IMR-90 (cell line): Measurements from ENCODE around the gene PACS1. TPM values are rescaled to one million over a fixed set of nuclear protein-coding genes. Genes with fewer than 3 reads are reported as not detected.

ENCODE experiments used
- ATAC-seq: fragments of 200-7000 bp; cut with Tn5 transposase; 2 replicates; pipeline ENCODE4 v1.9.1; 2020; ENCODE audit warnings: low read depth, mild to moderate bottlenecking, moderate library complexity
- BruUV-seq: library from RNA; stranded (reverse); fragments of 400-500 nt; replicated peaks from 2 replicates; lab custom pipeline; 2021; lab: Mats Ljungman, UMichigan
- CTCF ChIA-PET: fragments of 300-600 bp; formaldehyde crosslinking; extraction: SDS; loops from one replicate; lab custom pipeline; 2021; ENCODE audit warnings: antibody characterized with exemption; lab: Yijun Ruan, JAX
- POLR2A ChIA-PET: fragments of 300-600 bp; sonication (Branson Sonifier 250); formaldehyde crosslinking; loops from one replicate; lab custom pipeline; 2022; ENCODE audit warnings: antibody characterized with exemption; ENCODE audit not compliant: unreplicated experiment; lab: Charles Lee
- DNase-seq: peaks from one replicate; pipeline ENCODE4 v3.0.0; 2013
- H2AFZ ChIP-seq: replicated peaks from 2 replicates; pipeline ENCODE3; 2013; ENCODE audit warnings: low read length, mild to moderate bottlenecking; ENCODE audit not compliant: poor library complexity
- H2AK5ac ChIP-seq: 2 replicates; pipeline ENCODE4 v1.6.1; 2013; ENCODE audit warnings: low read depth, low read length, inconsistent platforms
- H2AK9ac ChIP-seq: replicated peaks from 2 replicates; pipeline ENCODE3; 2013; ENCODE audit warnings: mild to moderate bottlenecking, low read depth, low read length, moderate library complexity; ENCODE audit not compliant: poor library complexity
- H2BK120ac ChIP-seq: 2 replicates; pipeline ENCODE4 v1.6.1; 2013; ENCODE audit warnings: low read depth, low read length, inconsistent platforms
- H2BK15ac ChIP-seq: 3 replicates; pipeline ENCODE4 v1.6.1; 2013; ENCODE audit warnings: low read depth, low read length, inconsistent platforms
- H2BK20ac ChIP-seq: 2 replicates; pipeline ENCODE4 v1.6.1; 2013; ENCODE audit warnings: low read depth, mild to moderate bottlenecking, inconsistent platforms, low read length, moderate library complexity
- H2BK5ac ChIP-seq: 2 replicates; pipeline ENCODE4 v1.6.1; 2013; ENCODE audit warnings: mild to moderate bottlenecking, low read depth, low read length, inconsistent platforms; ENCODE audit not compliant: poor library complexity, severe bottlenecking
- H3K14ac ChIP-seq: replicated peaks from 2 replicates; pipeline ENCODE4 v1.6.1; 2013; ENCODE audit warnings: low read depth, low read length, inconsistent platforms
- H3K18ac ChIP-seq: 2 replicates; pipeline ENCODE4 v1.6.1; 2013; ENCODE audit warnings: low read depth, low read length, control low read depth
- H3K23ac ChIP-seq: 2 replicates; pipeline ENCODE4 v1.6.1; 2013; ENCODE audit warnings: low read depth, low read length, inconsistent platforms
- H3K27ac ChIP-seq: 2 replicates; pipeline ENCODE4 v1.5.1; 2013; ENCODE audit warnings: mild to moderate bottlenecking, control low read depth, low read length; ENCODE audit not compliant: insufficient read depth
- H3K27me3 ChIP-seq: 2 replicates; pipeline ENCODE4 v1.6.1; 2013; ENCODE audit warnings: low read length; ENCODE audit not compliant: control insufficient read depth, insufficient read depth
- H3K36me3 ChIP-seq: 2 replicates; pipeline ENCODE4 v1.6.1; 2013; ENCODE audit warnings: low read length, mixed read lengths; ENCODE audit not compliant: control insufficient read depth, insufficient read depth
- H3K4ac ChIP-seq: 2 replicates; pipeline ENCODE4 v1.6.1; 2013; ENCODE audit warnings: low read depth, low read length, inconsistent platforms
- H3K4me1 ChIP-seq: 2 replicates; pipeline ENCODE4 v1.6.1; 2013; ENCODE audit warnings: low read length, mixed read lengths; ENCODE audit not compliant: control insufficient read depth, insufficient read depth
- H3K4me2 ChIP-seq: 2 replicates; pipeline ENCODE4 v1.6.1; 2013; ENCODE audit warnings: low read depth, mild to moderate bottlenecking, control low read depth, low read length, moderate library complexity
- H3K4me3 ChIP-seq: 2 replicates; pipeline ENCODE4 v1.5.1; 2013; ENCODE audit warnings: low read depth, mild to moderate bottlenecking, control low read depth, low read length, moderate library complexity; ENCODE audit not compliant: insufficient read depth
- H3K56ac ChIP-seq: 2 replicates; pipeline ENCODE4 v1.6.1; 2013; ENCODE audit warnings: low read length, inconsistent platforms; ENCODE audit not compliant: insufficient read depth; ENCODE audit errors: extremely low read depth
- H3K79me1 ChIP-seq, 2 experiments: 2 replicates each; pipeline ENCODE4 v1.6.1; 2013; ENCODE audit warnings: low read length in 2 of 2, inconsistent platforms in 1 of 2, low read depth in 1 of 2
- H3K9ac ChIP-seq: 2 replicates; pipeline ENCODE4 v1.6.1; 2013; ENCODE audit warnings: low read depth, low read length, control low read depth
- H3K9me1 ChIP-seq: 2 replicates; pipeline ENCODE4 v1.6.1; 2013; ENCODE audit warnings: low read length, inconsistent platforms; ENCODE audit not compliant: insufficient read depth
- H3K9me3 ChIP-seq: 2 replicates; pipeline ENCODE4 v1.6.1; 2013; ENCODE audit warnings: low read length; ENCODE audit not compliant: control insufficient read depth, insufficient read depth
- H4K20me1 ChIP-seq: 2 replicates; pipeline ENCODE4 v1.6.1; 2013; ENCODE audit warnings: low read length, inconsistent platforms; ENCODE audit not compliant: insufficient read depth
- H4K5ac ChIP-seq: 2 replicates; pipeline ENCODE4 v1.6.1; 2013; ENCODE audit warnings: mild to moderate bottlenecking, low read depth, low read length, control low read depth
- H4K8ac ChIP-seq, 2 experiments: 2 replicates each; pipeline ENCODE4 v1.6.1; 2013; ENCODE audit warnings: low read depth in 2 of 2, low read length in 2 of 2, control low read depth in 1 of 2, inconsistent platforms in 1 of 2
- H4K91ac ChIP-seq: 2 replicates; pipeline ENCODE4 v1.6.1; 2013; ENCODE audit warnings: low read depth, low read length, inconsistent platforms; ENCODE audit not compliant: insufficient read depth
- ELK1 ChIP-seq: fragments of 150-350 bp; IDR thresholded peaks from 2 replicates; pipeline ENCODE4 v1.6.1; 2016; ENCODE audit warnings: low read depth, mild to moderate bottlenecking, low read length, moderate library complexity, borderline replicate concordance
- RAD21 ChIP-seq: IDR thresholded peaks from 2 replicates; pipeline ENCODE4 v1.6.1; 2012; ENCODE audit warnings: low read length, improper control_type of control experiment
- RCOR1 ChIP-seq: IDR thresholded peaks from 2 replicates; pipeline ENCODE4 v1.6.1; 2012; ENCODE audit warnings: mild to moderate bottlenecking, low read length, improper control_type of control experiment; ENCODE audit not compliant: insufficient replicate concordance
- SMC3 ChIP-seq: fragments of 150-350 bp; IDR thresholded peaks from 2 replicates; pipeline ENCODE4 v1.6.1; 2016; ENCODE audit warnings: low read depth, mild to moderate bottlenecking, antibody characterized with exemption, low read length, moderate library complexity
- WGBS, 2 experiments: methylation state at CpG; one replicate each; pipeline versions ENCODE4 v1.1.5 to v1.1.7; 2013; ENCODE audit warnings: missing lambda C conversion rate in 2 of 2; ENCODE audit not compliant: insufficient read length in 1 of 2; ENCODE audit errors: extremely low coverage in 2 of 2; 5-methylcytosine and 5-hydroxymethylcytosine counted together
- dilution Hi-C: fragments of 300-500 bp; cut with HindIII; formaldehyde crosslinking; loops from one replicate; pipeline ENCODE4 v1.14.3; 2018; ENCODE audit warnings: low sequenced_read_pairs; ENCODE audit not compliant: unreplicated experiment
- in situ Hi-C: fragments of 300-500 bp; cut with MboI; formaldehyde crosslinking; loops from 3 replicates; pipeline ENCODE4 v1.14.3; 2019; ENCODE audit warnings: low sequenced_read_pairs, inconsistent platforms, mixed read lengths
- intact Hi-C: fragments of 100-400 bp; cut with micrococcal nuclease; formaldehyde crosslinking; loops from 2 replicates; pipeline ENCODE4 v1.10.0; 2022
- polyA plus RNA-seq, 3 experiments: library from polyadenylated mRNA; depleted of rRNA; stranded (reverse); fragments of >200 nt; gene quantifications; 2 replicates each; pipeline ENCODE4 v1.2.3, GENCODE V29; 2012; ENCODE audit warnings: low replicate concordance in 1 of 3
- total RNA-seq: library from RNA; depleted of rRNA; stranded (reverse); fragments of >200 nt; gene quantifications from 2 replicates; pipeline ENCODE4 v1.2.3, GENCODE V29; 2012
- TF ChIP-seq, protein P1 (sequence below): fragments of 150-350 bp; IDR thresholded peaks from 2 replicates; pipeline ENCODE4 v1.6.1; 2017; ENCODE audit warnings: mild to moderate bottlenecking, antibody characterized with exemption, low read length, low read depth
- TF ChIP-seq, protein P2 (sequence below): conservative IDR thresholded peaks from 2 replicates; pipeline ENCODE4 v1.5.1; 2012; ENCODE audit warnings: mild to moderate bottlenecking, low read depth, low read length, improper control_type of control experiment

Gene PACS1
- total and polyA plus RNA-seq, 2 of the 4 experiments (the other 2 are of a cell fraction): 7.3 to 32.0 TPM

DNA sequence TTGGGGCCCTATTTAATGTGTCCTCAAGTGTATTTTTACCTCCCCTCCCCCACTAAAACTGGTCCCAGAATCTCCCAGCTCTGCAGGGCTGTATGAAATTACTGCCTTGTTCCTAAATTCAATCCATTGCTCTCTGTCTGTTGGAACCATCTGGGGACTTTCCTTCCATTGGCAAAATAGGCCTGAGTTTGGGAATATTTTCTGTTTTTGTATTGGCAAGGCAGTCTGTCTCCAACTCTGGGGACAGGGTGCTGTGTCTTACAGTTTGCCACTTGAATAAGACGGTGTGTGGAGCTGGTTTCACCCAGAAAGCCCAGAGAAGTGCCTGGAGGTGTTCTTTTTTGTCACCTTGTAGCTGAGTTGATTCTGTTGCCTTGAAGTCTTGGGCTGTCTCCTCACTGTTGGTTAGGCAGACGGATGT is 1.3 kb downstream of the PACS1 start:
- BruUV-seq: no TSS peak
- Histone ChIP-seq H3K4me1 (peaks cover 12% of the 10 kb centered on the region), H3K9ac (peak overlapping the region; percentile 92), H3K56ac (peak overlapping the region; percentile 58; the same call in 1 of the 2 replicates), H3K9me3 (no peaks in the 10 kb centered on the region), H3K27me3 (no peaks in the 10 kb centered on the region), H3K4me3 (peak overlapping the region; percentile 99), H4K5ac (no peak overlapping the region), H3K79me1 (peaks cover 20 to 62% of the 10 kb centered on the region in 2 experiments), H2BK15ac (0 out of 3 replicates have a peak overlapping the region, but pooled peaks have one; percentile 4), H3K14ac (peak overlapping the region; percentile 70), H3K4me2 (peak overlapping the region; percentile 82), H2AFZ (no peak overlapping the region), H2BK5ac (peak overlapping the region; percentile 80), H2AK9ac (peak overlapping the region; percentile 92), H3K27ac (peak overlapping the region; percentile 11; the same call in 1 of the 2 replicates), H2AK5ac (peak overlapping the region; percentile 60; the same call in 1 of the 2 replicates), H4K91ac (no peak overlapping the region), H3K18ac (no peak overlapping the region), H3K4ac (peak overlapping the region; percentile 8), H3K23ac (peak overlapping the region; percentile 91), H2BK120ac (peak overlapping the region; percentile 2; the same call in 1 of the 2 replicates), H2BK20ac (no peak overlapping the region), H3K36me3 (peaks cover 35% of the 10 kb centered on the region), H4K20me1 (peaks cover 27% of the 10 kb centered on the region), H4K8ac (peak overlapping the region in 1 of 2 experiments; percentile 23; a peak in 1 of 4 replicates), H3K9me1 (peaks cover 13% of the 10 kb centered on the region)
- ChIA-PET CTCF (interaction anchor here (0.6 to 0.7 kb wide), 2 partner anchors 17 to 67 kb away, joined by 3 to 5 read pairs; no protein-coding TSS in a partner anchor), POLR2A (no interaction called here)
- no peak for DNase-seq
- intact Hi-C loops: loop anchor here (2.0 to 5.0 kb wide), 2 partner anchors 41 to 187 kb away; no protein-coding TSS in a partner anchor
- no peak for ATAC-seq
- TF ChIP-seq, protein P1, sequence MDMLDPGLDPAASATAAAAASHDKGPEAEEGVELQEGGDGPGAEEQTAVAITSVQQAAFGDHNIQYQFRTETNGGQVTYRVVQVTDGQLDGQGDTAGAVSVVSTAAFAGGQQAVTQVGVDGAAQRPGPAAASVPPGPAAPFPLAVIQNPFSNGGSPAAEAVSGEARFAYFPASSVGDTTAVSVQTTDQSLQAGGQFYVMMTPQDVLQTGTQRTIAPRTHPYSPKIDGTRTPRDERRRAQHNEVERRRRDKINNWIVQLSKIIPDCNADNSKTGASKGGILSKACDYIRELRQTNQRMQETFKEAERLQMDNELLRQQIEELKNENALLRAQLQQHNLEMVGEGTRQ: no peak
- TF ChIP-seq SMC3 (no peak), RAD21 (no peak), ELK1 (no peak), RCOR1 (no peak)
- TF ChIP-seq, protein P2, sequence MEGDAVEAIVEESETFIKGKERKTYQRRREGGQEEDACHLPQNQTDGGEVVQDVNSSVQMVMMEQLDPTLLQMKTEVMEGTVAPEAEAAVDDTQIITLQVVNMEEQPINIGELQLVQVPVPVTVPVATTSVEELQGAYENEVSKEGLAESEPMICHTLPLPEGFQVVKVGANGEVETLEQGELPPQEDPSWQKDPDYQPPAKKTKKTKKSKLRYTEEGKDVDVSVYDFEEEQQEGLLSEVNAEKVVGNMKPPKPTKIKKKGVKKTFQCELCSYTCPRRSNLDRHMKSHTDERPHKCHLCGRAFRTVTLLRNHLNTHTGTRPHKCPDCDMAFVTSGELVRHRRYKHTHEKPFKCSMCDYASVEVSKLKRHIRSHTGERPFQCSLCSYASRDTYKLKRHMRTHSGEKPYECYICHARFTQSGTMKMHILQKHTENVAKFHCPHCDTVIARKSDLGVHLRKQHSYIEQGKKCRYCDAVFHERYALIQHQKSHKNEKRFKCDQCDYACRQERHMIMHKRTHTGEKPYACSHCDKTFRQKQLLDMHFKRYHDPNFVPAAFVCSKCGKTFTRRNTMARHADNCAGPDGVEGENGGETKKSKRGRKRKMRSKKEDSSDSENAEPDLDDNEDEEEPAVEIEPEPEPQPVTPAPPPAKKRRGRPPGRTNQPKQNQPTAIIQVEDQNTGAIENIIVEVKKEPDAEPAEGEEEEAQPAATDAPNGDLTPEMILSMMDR: no peak
- dilution Hi-C loops: no loop called here
- in situ Hi-C loops: no loop called here
- 20% methylated on average over 1 of the region's 2 CpGs; no CpG with 5 or more reads in 1 of the 2 experiments for WGBS, 2 experiments
